DND-41 (cell line): ENCODE measurements around the gene AEN.

Experiments
- ATAC-seq: fragments of 200-7000 bp; cut with Tn5 transposase; 3 replicates; pipeline ENCODE4 v1.9.1; 2021; ENCODE audit warnings: low read depth; ENCODE audit not compliant: insufficient read depth
- DNase-seq: peaks from one replicate; pipeline ENCODE4 v3.0.0-alpha.2; 2020
- H2AFZ ChIP-seq: 2 replicates; pipeline ENCODE4 v1.6.0; 2012; ENCODE audit warnings: low read depth, low read length
- H3K27ac ChIP-seq: 2 replicates; pipeline ENCODE4 v1.5.1; 2012; ENCODE audit warnings: low read length, inconsistent platforms
- H3K27me3 ChIP-seq: fragments of 200-600 bp; sonication (generic); 2 replicates; pipeline ENCODE4 v1.6.0; 2012; ENCODE audit warnings: low read length, mild to moderate bottlenecking, inconsistent platforms; ENCODE audit not compliant: insufficient read depth, poor library complexity
- H3K36me3 ChIP-seq: 2 replicates; pipeline ENCODE4 v1.5.1; 2012; ENCODE audit warnings: low read length, inconsistent platforms; ENCODE audit not compliant: insufficient read depth
- H3K4me1 ChIP-seq: 2 replicates; pipeline ENCODE4 v1.5.1; 2012; ENCODE audit warnings: mild to moderate bottlenecking, low read length; ENCODE audit not compliant: insufficient read depth
- H3K4me2 ChIP-seq: 2 replicates; pipeline ENCODE4 v1.6.0; 2012; ENCODE audit warnings: mild to moderate bottlenecking, moderate library complexity, low read length, inconsistent platforms; ENCODE audit not compliant: insufficient read depth
- H3K4me3 ChIP-seq, 2 experiments: fragments of 200-600 bp in 1 of 2; shearing (Covaris generic) in 1 of 2; 2 replicates each; pipeline ENCODE4 v1.5.1; 2012 to 2016; ENCODE audit warnings: inconsistent platforms in 2 of 2, low read length in 2 of 2, mild to moderate bottlenecking in 2 of 2, low read depth in 1 of 2, moderate library complexity in 1 of 2
- H3K79me2 ChIP-seq: 2 replicates; pipeline ENCODE4 v1.6.0; 2012; ENCODE audit warnings: low read length, inconsistent platforms; ENCODE audit not compliant: insufficient read depth
- H3K9ac ChIP-seq: 2 replicates; pipeline ENCODE4 v1.6.0; 2012; ENCODE audit warnings: low read depth, mild to moderate bottlenecking, inconsistent platforms, low read length, moderate library complexity
- H3K9me3 ChIP-seq: 2 replicates; pipeline ENCODE4 v1.5.1; 2012; ENCODE audit warnings: low read length, moderate library complexity, mild to moderate bottlenecking, inconsistent platforms; ENCODE audit not compliant: insufficient read depth, severe bottlenecking
- H4K20me1 ChIP-seq: 2 replicates; pipeline ENCODE4 v1.6.0; 2012; ENCODE audit warnings: low read length; ENCODE audit not compliant: insufficient read depth
- CTCF ChIP-seq: IDR thresholded peaks from 2 replicates; pipeline ENCODE4 v1.5.1; 2012; ENCODE audit warnings: borderline replicate concordance, low read length, moderate library complexity, mild to moderate bottlenecking; ENCODE audit not compliant: poor library complexity, severe bottlenecking; ENCODE audit errors: extremely low read depth
- EZH2 ChIP-seq: IDR thresholded peaks from 3 replicates; pipeline ENCODE4 v1.6.1; 2012; ENCODE audit warnings: borderline replicate concordance, low read depth, mild to moderate bottlenecking, moderate library complexity, low read length, inconsistent platforms; ENCODE audit not compliant: severe bottlenecking

AEN gene

GRCh38 chr15:88621789-88622604, 857 bp downstream of the AEN start:
- ATAC-seq (peak; percentile 43; the same call in 2 of the 3 replicates), DNase-seq (peak; percentile 48)
- H4K20me1 ChIP-seq: peaks cover 48% of the 10 kb centered on the region
- TF ChIP-seq EZH2: no peak
- no peak for TF ChIP-seq CTCF
- peak overlapping the region; percentile 92 for H3K9ac ChIP-seq
- H3K4me3 ChIP-seq: peak overlapping the region; percentile 48 to 75
- peak overlapping the region; percentile 79 for H3K4me2 ChIP-seq
- no peaks in the 10 kb centered on the region for H3K27me3 ChIP-seq
- peaks cover 58% of the 10 kb centered on the region for H3K4me1 ChIP-seq
- H3K79me2 ChIP-seq: peaks cover 63% of the 10 kb centered on the region
- peak overlapping the region; percentile 90 for H3K27ac ChIP-seq
- peak overlapping the region; percentile 59 for H2AFZ ChIP-seq
- H3K9me3 ChIP-seq: no peaks in the 10 kb centered on the region
- H3K36me3 ChIP-seq: peaks cover 29% of the 10 kb centered on the region

GRCh38 chr15:88622605-88622975, 1.4 kb downstream of the AEN start:
- no peak for TF ChIP-seq CTCF
- TF ChIP-seq EZH2: no peak

GRCh38 chr15:88623061-88623460, 1.9 kb downstream of the AEN start:
- H3K4me2 ChIP-seq: peak overlapping the region; percentile 79
- H3K9me3 ChIP-seq: no peaks in the 10 kb centered on the region
- peaks cover 74% of the 10 kb centered on the region for H3K79me2 ChIP-seq
- peak overlapping the region; percentile 92 for H3K9ac ChIP-seq
- peak overlapping the region; percentile 90 for H3K27ac ChIP-seq
- peaks cover 65% of the 10 kb centered on the region for H3K4me1 ChIP-seq
- H4K20me1 ChIP-seq: peaks cover 59% of the 10 kb centered on the region
- ATAC-seq: no peak
- no peak overlapping the region for H2AFZ ChIP-seq
- DNase-seq: no peak
- peaks cover 40% of the 10 kb centered on the region for H3K36me3 ChIP-seq
- H3K4me3 ChIP-seq: peak overlapping the region; percentile 48 to 75; a peak in 3 of 4 replicates
- H3K27me3 ChIP-seq: no peaks in the 10 kb centered on the region
- TF ChIP-seq CTCF (no peak), EZH2 (no peak)

More at GRCh38 chr15:88622605-88622975, 1.4 kb downstream of the AEN start:
- H3K36me3 ChIP-seq: peaks cover 35% of the 10 kb centered on the region
- peaks cover 54% of the 10 kb centered on the region for H4K20me1 ChIP-seq
- peaks cover 69% of the 10 kb centered on the region for H3K79me2 ChIP-seq
- ATAC-seq (no peak), DNase-seq (no peak)
- H3K27ac ChIP-seq: peak overlapping the region; percentile 90
- peak overlapping the region; percentile 92 for H3K9ac ChIP-seq
- peaks cover 64% of the 10 kb centered on the region for H3K4me1 ChIP-seq
- H3K4me3 ChIP-seq: peak overlapping the region; percentile 48 to 75; a peak in 3 of 4 replicates
- H3K4me2 ChIP-seq: peak overlapping the region; percentile 79
- no peak overlapping the region; the same call in 1 of the 2 replicates for H2AFZ ChIP-seq
- H3K9me3 ChIP-seq: no peaks in the 10 kb centered on the region
- no peaks in the 10 kb centered on the region for H3K27me3 ChIP-seq
